ENCODE measurements around the gene PRR20G. TPM values are rescaled to one million over a fixed set of nuclear protein-coding genes. Genes with fewer than 3 reads are reported as not detected.

The PRR20G gene
- total RNA-seq, 1 donor from 2014 or later = not detected

DNA sequence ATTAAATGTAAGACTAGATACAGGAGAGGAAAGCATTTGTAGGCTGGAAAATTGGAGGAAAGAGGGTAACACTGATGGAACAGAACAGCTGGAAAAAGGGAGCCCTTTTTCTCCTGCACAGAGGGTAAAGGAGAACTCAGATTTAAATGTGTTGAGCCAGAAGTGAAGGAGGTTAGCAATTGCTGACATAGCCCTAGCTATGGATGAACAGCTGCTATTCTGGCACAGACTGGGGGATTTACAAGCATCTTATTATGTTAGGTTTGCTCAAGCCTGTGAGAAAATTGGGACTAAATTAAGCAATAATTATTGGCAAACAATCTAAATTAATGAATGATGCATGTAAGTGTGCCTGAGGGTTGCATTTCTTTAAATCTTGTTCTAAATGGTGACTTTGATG, 40.6 kb upstream of the PRR20G start:
- Mint-ChIP-seq H3K36me3 (ENCODE audit: insufficient read depth) (no peaks in the 10 kb centered on the region), H3K27ac (no peak overlapping the region), H3K4me3 (ENCODE audit: low read depth) (no peak overlapping the region), H3K4me1 (ENCODE audit: low read depth) (no peaks in the 10 kb centered on the region), H3K9me3 (ENCODE audit: low read depth) (peaks cover 11% of the 10 kb centered on the region), H3K27me3 (peaks cover 35% of the 10 kb centered on the region)
- TF ChIP-seq, protein P1, sequence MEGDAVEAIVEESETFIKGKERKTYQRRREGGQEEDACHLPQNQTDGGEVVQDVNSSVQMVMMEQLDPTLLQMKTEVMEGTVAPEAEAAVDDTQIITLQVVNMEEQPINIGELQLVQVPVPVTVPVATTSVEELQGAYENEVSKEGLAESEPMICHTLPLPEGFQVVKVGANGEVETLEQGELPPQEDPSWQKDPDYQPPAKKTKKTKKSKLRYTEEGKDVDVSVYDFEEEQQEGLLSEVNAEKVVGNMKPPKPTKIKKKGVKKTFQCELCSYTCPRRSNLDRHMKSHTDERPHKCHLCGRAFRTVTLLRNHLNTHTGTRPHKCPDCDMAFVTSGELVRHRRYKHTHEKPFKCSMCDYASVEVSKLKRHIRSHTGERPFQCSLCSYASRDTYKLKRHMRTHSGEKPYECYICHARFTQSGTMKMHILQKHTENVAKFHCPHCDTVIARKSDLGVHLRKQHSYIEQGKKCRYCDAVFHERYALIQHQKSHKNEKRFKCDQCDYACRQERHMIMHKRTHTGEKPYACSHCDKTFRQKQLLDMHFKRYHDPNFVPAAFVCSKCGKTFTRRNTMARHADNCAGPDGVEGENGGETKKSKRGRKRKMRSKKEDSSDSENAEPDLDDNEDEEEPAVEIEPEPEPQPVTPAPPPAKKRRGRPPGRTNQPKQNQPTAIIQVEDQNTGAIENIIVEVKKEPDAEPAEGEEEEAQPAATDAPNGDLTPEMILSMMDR (IDR thresholded peaks at IDR 0.05; ENCODE audit: unreplicated experiment) = no peak
- no peak for DNase-seq (ENCODE audit: low spot score, unreplicated experiment)

DNA sequence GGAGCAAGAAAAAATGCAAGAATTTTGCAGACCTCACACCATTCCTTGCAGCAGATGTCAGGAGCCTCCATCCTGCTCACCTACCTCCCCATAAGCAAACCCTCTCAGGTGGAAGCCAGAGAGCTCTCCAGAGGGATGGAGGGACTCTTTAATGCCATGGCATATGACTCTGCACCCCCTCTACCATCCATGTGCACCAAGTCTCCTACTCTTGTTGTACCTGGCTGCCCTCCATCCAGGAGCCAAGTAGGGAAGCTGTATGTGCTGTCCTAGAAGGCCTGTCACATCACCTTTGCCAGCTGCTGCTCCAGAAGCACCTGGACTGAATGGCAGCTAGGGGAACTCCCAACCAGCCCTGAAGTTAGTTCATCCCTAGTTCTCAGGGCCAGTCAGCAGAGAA, 38.5 kb upstream of the PRR20G start:
- no peaks in the 10 kb centered on the region for H3K4me1 Mint-ChIP-seq (ENCODE audit: low read depth)
- DNase-seq (ENCODE audit: low spot score, unreplicated experiment) = no peak
- H3K4me3 Mint-ChIP-seq (ENCODE audit: low read depth) = no peak overlapping the region
- peaks cover 51% of the 10 kb centered on the region for H3K27me3 Mint-ChIP-seq
- peaks cover 5% of the 10 kb centered on the region for H3K9me3 Mint-ChIP-seq (ENCODE audit: low read depth)
- no peak overlapping the region for H3K27ac Mint-ChIP-seq
- TF ChIP-seq, protein P1 (IDR thresholded peaks at IDR 0.05; ENCODE audit: unreplicated experiment) = no peak
- no peaks in the 10 kb centered on the region for H3K36me3 Mint-ChIP-seq (ENCODE audit: insufficient read depth)

DNA sequence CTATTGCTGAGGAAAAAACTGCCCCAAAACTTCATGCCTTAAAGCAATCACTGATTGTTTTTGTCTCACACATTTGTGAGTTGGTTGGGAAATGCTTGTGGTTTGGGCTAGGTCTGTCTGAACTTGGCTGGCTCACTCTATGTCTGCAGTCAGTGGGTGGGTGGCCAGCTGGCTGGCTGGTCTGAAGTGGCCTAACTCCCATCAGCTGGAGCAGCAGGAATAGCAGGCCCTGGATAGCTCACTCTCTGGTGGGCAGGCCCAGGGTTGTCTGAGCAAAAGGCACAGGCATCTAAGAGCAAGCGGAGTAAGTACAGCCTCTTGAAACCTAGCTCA, 37.7 kb upstream of the PRR20G start:
- no peak overlapping the region for H3K27ac Mint-ChIP-seq
- TF ChIP-seq, protein P1 (IDR thresholded peaks at IDR 0.05; ENCODE audit: unreplicated experiment) = no peak

DNA sequence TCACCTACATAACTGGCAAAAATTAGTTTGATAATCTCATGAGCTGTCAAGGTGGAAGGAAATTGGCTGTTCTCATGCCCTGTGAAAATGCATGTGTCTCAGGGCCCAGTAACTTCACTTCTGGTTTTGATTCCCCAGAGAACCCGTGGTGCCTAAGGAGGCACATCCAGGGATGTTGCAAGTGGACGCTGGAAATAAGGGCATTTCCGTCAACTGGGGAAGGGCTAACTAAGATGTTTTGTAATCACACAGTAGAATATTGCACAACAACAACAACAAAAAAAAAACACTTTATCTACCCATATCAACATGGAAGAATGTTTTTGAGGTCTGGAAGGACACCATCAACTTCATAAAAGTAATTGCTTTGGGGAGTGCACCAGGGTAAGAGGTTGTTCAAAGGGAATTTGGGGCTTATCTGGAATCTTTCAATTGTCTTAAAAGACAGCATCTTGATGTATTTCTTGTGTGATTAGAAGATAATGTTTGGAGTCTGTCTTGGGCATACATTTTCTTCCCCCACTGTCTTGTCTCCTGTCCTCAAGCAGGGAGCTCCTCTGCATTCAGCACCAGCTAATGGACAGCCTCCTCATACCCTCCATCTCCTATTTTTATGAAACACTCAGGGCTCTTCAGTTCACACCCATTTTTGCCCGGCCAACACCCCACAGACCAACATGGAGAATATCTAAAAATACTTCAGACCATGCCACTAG, 37.2 kb upstream of the PRR20G start:
- H3K4me1 Mint-ChIP-seq (ENCODE audit: low read depth) = no peaks in the 10 kb centered on the region
- TF ChIP-seq, protein P1 (IDR thresholded peaks at IDR 0.05; ENCODE audit: unreplicated experiment) = no peak
- no peak overlapping the region for H3K4me3 Mint-ChIP-seq (ENCODE audit: low read depth)
- no peaks in the 10 kb centered on the region for H3K36me3 Mint-ChIP-seq (ENCODE audit: insufficient read depth)
- no peaks in the 10 kb centered on the region for H3K9me3 Mint-ChIP-seq (ENCODE audit: low read depth)
- no peak for DNase-seq (ENCODE audit: low spot score, unreplicated experiment)
- no peak overlapping the region for H3K27ac Mint-ChIP-seq
- H3K27me3 Mint-ChIP-seq = peaks cover 53% of the 10 kb centered on the region

More for the DNA sequence above, 37.7 kb upstream of the PRR20G start:
- Mint-ChIP-seq H3K4me3 (ENCODE audit: low read depth) (no peak overlapping the region), H3K36me3 (ENCODE audit: insufficient read depth) (no peaks in the 10 kb centered on the region), H3K27me3 (peaks cover 57% of the 10 kb centered on the region), H3K4me1 (ENCODE audit: low read depth) (no peaks in the 10 kb centered on the region), H3K9me3 (ENCODE audit: low read depth) (peaks cover 4% of the 10 kb centered on the region)
- no peak for DNase-seq (ENCODE audit: low spot score, unreplicated experiment)

DNA sequence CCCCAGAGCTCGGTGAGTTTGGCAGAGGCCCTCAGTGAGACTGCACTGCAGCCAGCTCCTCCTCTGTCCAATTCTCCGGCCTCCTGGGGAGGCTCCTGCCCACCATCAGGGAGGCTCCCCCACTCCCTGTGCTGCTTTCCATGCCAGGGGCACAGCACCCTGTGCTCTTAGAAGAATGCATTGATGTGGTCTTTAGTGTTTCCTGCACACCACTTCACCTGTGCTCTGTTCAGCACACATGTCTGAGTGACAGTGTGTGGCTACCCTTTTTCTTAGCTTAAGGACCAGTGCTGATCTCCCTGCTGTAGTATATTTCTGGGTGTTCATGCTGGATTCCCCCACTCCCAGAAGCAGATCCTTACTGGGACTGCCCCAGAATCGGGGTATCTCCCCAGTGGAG, 36.2 kb upstream of the PRR20G start:
- TF ChIP-seq, protein P1 (IDR thresholded peaks at IDR 0.05; ENCODE audit: unreplicated experiment) = no peak
- Mint-ChIP-seq H3K9me3 (ENCODE audit: low read depth) (no peaks in the 10 kb centered on the region), H3K4me1 (ENCODE audit: low read depth) (no peaks in the 10 kb centered on the region), H3K27me3 (peaks cover 53% of the 10 kb centered on the region), H3K4me3 (ENCODE audit: low read depth) (no peak overlapping the region), H3K36me3 (ENCODE audit: insufficient read depth) (no peaks in the 10 kb centered on the region), H3K27ac (no peak overlapping the region)
- no peak for DNase-seq (ENCODE audit: low spot score, unreplicated experiment)

Data from progenitor cell of endocrine pancreas (in vitro differentiated cells).